PC-3 (cell line): ENCODE results near the gene LCTL. TPM values are rescaled to one million over a fixed set of nuclear protein-coding genes. Genes with fewer than 3 reads are reported as not detected.

Source experiments
- ATAC-seq: fragments of 200-7000 bp; cut with Tn5 transposase; 2 replicates; pipeline ENCODE4 v1.9.1; 2020; ENCODE audit warnings: mild to moderate bottlenecking, moderate library complexity
- BruUV-seq: library from RNA; stranded (reverse); fragments of 400-500 nt; replicated peaks from 2 replicates; lab custom pipeline; 2021; lab: Mats Ljungman, UMichigan
- CTCF ChIA-PET: fragments of 300-600 bp; sonication (Branson Sonifier 250); formaldehyde crosslinking; loops from one replicate; lab custom pipeline; 2022; ENCODE audit warnings: antibody characterized with exemption; lab: Charles Lee
- POLR2A ChIA-PET: fragments of 300-600 bp; sonication (Branson Sonifier 250); formaldehyde crosslinking; loops from one replicate; lab custom pipeline; 2022; ENCODE audit warnings: antibody characterized with exemption; ENCODE audit not compliant: unreplicated experiment; lab: Charles Lee
- DNase-seq: peaks from one replicate; pipeline ENCODE4 v3.0.0-alpha.2; 2015
- H2AFZ ChIP-seq: fragments of 300-600 bp; sonication (generic); 2 replicates; pipeline ENCODE4 v1.6.0; 2016; ENCODE audit warnings: antibody characterized with exemption, low read length
- H3F3A ChIP-seq: fragments of 300-600 bp; sonication (generic); one replicate; pipeline ENCODE4 v1.6.0; 2017; ENCODE audit warnings: antibody characterized with exemption, low read length, control low read depth, mild to moderate bottlenecking; ENCODE audit not compliant: unreplicated experiment
- H3K27ac ChIP-seq: fragments of 300-600 bp; sonication (generic); 2 replicates; pipeline ENCODE4 v1.5.1; 2016; ENCODE audit warnings: mild to moderate bottlenecking, low read length
- H3K27me3 ChIP-seq: fragments of 300-600 bp; sonication (generic); 2 replicates; pipeline ENCODE4 v1.6.1; 2016; ENCODE audit warnings: low read length, mixed read lengths
- H3K36me3 ChIP-seq: fragments of 300-600 bp; sonication (generic); 2 replicates; pipeline ENCODE4 v1.6.1; 2016; ENCODE audit warnings: low read depth, mixed run types, low read length, mixed read lengths
- H3K4me1 ChIP-seq: fragments of 300-600 bp; sonication (generic); 2 replicates; pipeline ENCODE4 v1.5.1; 2016; ENCODE audit warnings: low read length; ENCODE audit not compliant: insufficient read depth
- H3K4me2 ChIP-seq: fragments of 300-600 bp; sonication (generic); 2 replicates; pipeline ENCODE4 v1.6.0; 2016; ENCODE audit warnings: low read length
- H3K4me3 ChIP-seq: fragments of 300-600 bp; sonication (generic); 2 replicates; pipeline ENCODE4 v1.5.1; 2016; ENCODE audit warnings: mild to moderate bottlenecking, low read length, mixed read lengths
- H3K79me2 ChIP-seq: fragments of 300-600 bp; sonication (generic); 2 replicates; pipeline ENCODE4 v1.6.1; 2017; ENCODE audit warnings: low read length, mixed read lengths
- H3K9ac ChIP-seq: fragments of 300-600 bp; sonication (generic); 2 replicates; pipeline ENCODE4 v1.6.0; 2016; ENCODE audit warnings: mild to moderate bottlenecking, low read length
- H3K9me2 ChIP-seq: fragments of 300-600 bp; sonication (generic); replicated peaks from 2 replicates; pipeline ENCODE4 v1.6.1; 2016; ENCODE audit warnings: mixed run types, low read length, mixed read lengths
- H3K9me3 ChIP-seq: fragments of 300-600 bp; sonication (generic); 2 replicates; pipeline ENCODE4 v1.6.1; 2016; ENCODE audit warnings: low read length, mixed read lengths
- H4K20me1 ChIP-seq: fragments of 300-600 bp; sonication (generic); 2 replicates; pipeline ENCODE4 v1.6.1; 2016; ENCODE audit warnings: low read length, mixed read lengths
- EZH2 ChIP-seq: fragments of 300-600 bp; sonication (generic); IDR thresholded peaks from one replicate; pipeline ENCODE4 v1.6.1; 2017; ENCODE audit warnings: antibody characterized with exemption, mild to moderate bottlenecking, low read length; ENCODE audit not compliant: unreplicated experiment
- EZH2phosphoT487 ChIP-seq: fragments of 300-600 bp; sonication (generic); IDR thresholded peaks from 2 replicates; pipeline ENCODE4 v1.6.1; 2018; ENCODE audit warnings: mild to moderate bottlenecking, antibody characterized with exemption, low read length, borderline replicate concordance
- intact Hi-C: fragments of 100-400 bp; cut with micrococcal nuclease; formaldehyde crosslinking; loops from 2 replicates; pipeline ENCODE4 v1.9.0; 2023
- total RNA-seq: library from RNA; depleted of rRNA; stranded (reverse); fragments of >200 nt; gene quantifications from 2 replicates; pipeline ENCODE4 v1.2.3, GENCODE V29; 2014
- TF ChIP-seq, protein P1 (sequence below): fragments of 300-600 bp; sonication (generic); conservative IDR thresholded peaks from 2 replicates; pipeline ENCODE4 v1.5.1; 2017; ENCODE audit warnings: antibody characterized with exemption, low read depth, mild to moderate bottlenecking, low read length

LCTL gene
- total RNA-seq, 1 experiment from 2014 or later = not detected

DNA sequence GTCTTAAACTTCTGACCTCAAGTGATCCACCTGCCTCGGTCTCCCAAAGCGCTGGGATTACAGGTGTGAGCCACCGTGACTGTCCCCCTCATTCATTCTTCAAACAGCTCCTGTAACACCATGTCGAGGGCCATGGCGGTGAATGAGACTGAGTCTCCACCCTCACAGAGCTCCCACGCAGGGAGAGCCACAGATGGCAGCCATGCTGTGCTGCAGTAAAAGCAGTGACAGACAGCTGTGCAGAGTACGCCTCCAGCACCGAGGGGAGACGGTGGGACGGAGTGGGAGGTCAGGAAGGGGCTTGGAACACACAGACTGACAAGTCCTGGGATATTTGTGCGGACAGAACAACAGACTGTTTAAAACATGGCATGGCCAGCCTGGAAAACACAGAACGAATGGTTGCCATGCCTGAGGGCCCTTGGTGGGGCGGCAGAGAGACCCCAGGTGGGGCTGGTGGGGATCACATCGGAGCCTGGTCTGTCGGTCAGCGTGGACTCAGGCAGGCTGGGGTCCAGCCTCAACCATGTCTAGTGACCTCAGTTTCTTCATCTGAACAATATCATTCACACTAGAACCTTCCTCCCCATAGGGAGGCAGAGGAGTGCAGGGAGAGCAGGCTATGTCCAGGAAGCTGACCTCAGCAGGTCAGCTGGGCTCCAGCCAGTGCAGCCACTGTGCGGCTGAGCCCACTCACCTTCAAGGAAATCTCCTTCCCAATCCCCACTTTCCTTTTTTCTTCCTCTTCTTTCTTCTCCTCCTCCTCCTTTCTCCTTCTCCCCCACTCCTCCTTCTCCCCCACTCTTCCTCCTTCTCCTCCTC is 20.6 kb upstream of the LCTL start:
- CTCF ChIA-PET = no interaction called here
- BruUV-seq = no TSS peak
- ATAC-seq (no peak), DNase-seq (no peak)
- Histone ChIP-seq H3K9ac (no peak overlapping the region), H3K4me2 (no peak overlapping the region), H3K9me2 (no peaks in the 10 kb centered on the region), H3K9me3 (no peaks in the 10 kb centered on the region), H4K20me1 (no peaks in the 10 kb centered on the region), H3K4me1 (no peaks in the 10 kb centered on the region), H3K36me3 (no peaks in the 10 kb centered on the region), H3K4me3 (no peak overlapping the region), H3K27ac (no peak overlapping the region), H3K79me2 (no peaks in the 10 kb centered on the region), H2AFZ (no peak overlapping the region), H3K27me3 (no peaks in the 10 kb centered on the region), H3F3A (no peaks in the 10 kb centered on the region)
- TF ChIP-seq, protein P1, sequence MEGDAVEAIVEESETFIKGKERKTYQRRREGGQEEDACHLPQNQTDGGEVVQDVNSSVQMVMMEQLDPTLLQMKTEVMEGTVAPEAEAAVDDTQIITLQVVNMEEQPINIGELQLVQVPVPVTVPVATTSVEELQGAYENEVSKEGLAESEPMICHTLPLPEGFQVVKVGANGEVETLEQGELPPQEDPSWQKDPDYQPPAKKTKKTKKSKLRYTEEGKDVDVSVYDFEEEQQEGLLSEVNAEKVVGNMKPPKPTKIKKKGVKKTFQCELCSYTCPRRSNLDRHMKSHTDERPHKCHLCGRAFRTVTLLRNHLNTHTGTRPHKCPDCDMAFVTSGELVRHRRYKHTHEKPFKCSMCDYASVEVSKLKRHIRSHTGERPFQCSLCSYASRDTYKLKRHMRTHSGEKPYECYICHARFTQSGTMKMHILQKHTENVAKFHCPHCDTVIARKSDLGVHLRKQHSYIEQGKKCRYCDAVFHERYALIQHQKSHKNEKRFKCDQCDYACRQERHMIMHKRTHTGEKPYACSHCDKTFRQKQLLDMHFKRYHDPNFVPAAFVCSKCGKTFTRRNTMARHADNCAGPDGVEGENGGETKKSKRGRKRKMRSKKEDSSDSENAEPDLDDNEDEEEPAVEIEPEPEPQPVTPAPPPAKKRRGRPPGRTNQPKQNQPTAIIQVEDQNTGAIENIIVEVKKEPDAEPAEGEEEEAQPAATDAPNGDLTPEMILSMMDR = no peak
- TF ChIP-seq EZH2 (no peak), EZH2phosphoT487 (no peak)
- intact Hi-C loops = no loop called here
- POLR2A ChIA-PET = no interaction called here

DNA sequence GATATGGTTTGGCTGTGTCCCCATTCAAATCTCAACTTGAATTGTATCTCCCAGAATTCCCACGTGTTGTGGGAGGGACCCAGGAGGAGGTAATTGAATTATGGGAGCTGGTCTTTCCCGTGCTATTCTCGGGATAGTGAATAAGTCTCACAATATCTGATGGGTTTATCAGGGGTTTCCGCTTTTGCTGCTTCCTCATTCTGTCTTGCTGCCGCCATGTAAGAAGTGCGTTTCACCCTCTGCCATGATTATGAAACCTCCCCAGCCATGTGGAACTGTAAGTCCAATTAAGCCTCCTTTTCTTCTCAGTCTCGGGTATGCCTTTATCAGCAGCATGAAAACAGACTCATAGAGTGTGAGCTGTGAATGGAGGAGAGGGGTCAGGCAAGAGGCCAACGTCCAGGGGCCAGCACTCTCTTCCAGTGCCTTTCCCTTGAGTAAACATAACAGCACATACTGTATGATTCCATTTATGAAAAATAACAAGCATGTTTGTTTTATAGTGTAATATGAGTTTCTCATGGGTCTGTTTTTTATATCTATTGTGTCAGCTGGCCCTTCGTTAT is 16.3 kb upstream of the LCTL start:
- Histone ChIP-seq H3K36me3 (no peaks in the 10 kb centered on the region), H3K4me1 (peaks cover 14% of the 10 kb centered on the region), H3K27ac (no peak overlapping the region), H2AFZ (no peak overlapping the region), H4K20me1 (no peaks in the 10 kb centered on the region), H3K4me3 (no peak overlapping the region), H3K9me2 (no peaks in the 10 kb centered on the region), H3F3A (no peaks in the 10 kb centered on the region), H3K27me3 (no peaks in the 10 kb centered on the region), H3K9ac (no peak overlapping the region), H3K9me3 (no peaks in the 10 kb centered on the region), H3K4me2 (no peak overlapping the region), H3K79me2 (no peaks in the 10 kb centered on the region)
- TF ChIP-seq, protein P1 = no peak
- no peak for TF ChIP-seq EZH2
- TF ChIP-seq EZH2phosphoT487 = no peak
- ATAC-seq (peak; percentile 33; the same call in 1 of the 2 replicates), DNase-seq (no peak)
- no TSS peak for BruUV-seq
- CTCF ChIA-PET = no interaction called here
- intact Hi-C loops = no loop called here
- POLR2A ChIA-PET = no interaction called here

DNA sequence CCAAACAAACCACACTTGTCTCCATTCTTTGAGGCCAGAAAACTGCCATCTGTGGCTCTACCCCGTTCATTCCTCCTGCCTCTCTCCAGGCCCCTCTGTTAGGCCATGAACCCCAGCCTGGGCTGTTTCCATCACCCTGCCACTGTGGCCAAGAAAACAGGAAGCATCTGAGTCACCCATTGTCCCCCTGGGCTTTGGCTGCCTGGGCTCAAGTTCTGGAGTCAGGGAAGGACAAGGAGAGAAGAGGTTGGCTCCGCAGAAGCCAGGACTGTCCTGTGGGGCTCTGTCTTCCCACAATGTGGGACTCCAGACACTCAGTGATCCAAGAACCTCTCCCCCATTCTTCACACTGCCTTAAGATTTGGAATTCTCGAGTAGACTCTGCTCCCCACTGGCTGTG is 14.8 kb upstream of the LCTL start:
- H3K9me3 ChIP-seq = no peaks in the 10 kb centered on the region
- no peaks in the 10 kb centered on the region for H3K9me2 ChIP-seq
- no peaks in the 10 kb centered on the region for H3K27me3 ChIP-seq
- peaks cover 14% of the 10 kb centered on the region for H3K4me1 ChIP-seq
- H2AFZ ChIP-seq = no peak overlapping the region
- H3K36me3 ChIP-seq = no peaks in the 10 kb centered on the region
- H3K9ac ChIP-seq = no peak overlapping the region
- no peak overlapping the region for H3K4me2 ChIP-seq
- ATAC-seq = no peak
- H3K4me3 ChIP-seq = no peak overlapping the region
- intact Hi-C loops = no loop called here
- no peaks in the 10 kb centered on the region for H3F3A ChIP-seq
- H3K79me2 ChIP-seq = no peaks in the 10 kb centered on the region
- no peak overlapping the region for H3K27ac ChIP-seq
- TF ChIP-seq EZH2phosphoT487 (no peak), EZH2 (no peak)
- TF ChIP-seq, protein P1 = no peak
- POLR2A ChIA-PET = no interaction called here
- no peaks in the 10 kb centered on the region for H4K20me1 ChIP-seq
- no peak for DNase-seq
- BruUV-seq = no TSS peak
- CTCF ChIA-PET = no interaction called here
